GM12878 (cell line): Measurements from ENCODE around the gene CFAP90. TPM values are rescaled to one million over a fixed set of nuclear protein-coding genes. Genes with fewer than 3 reads are reported as not detected.

ENCODE experiments used
- ATAC-seq: fragments of 200-7000 bp; cut with Tn5 transposase; 3 replicates; pipeline ENCODE4 v1.9.1; 2020; ENCODE audit warnings: mild to moderate bottlenecking, moderate library complexity
- BruUV-seq: library from RNA; stranded (reverse); fragments of 400-500 nt; replicated peaks from 2 replicates; lab custom pipeline; 2021; lab: Mats Ljungman, UMichigan
- CTCF ChIA-PET: fragments of 300-600 bp; sonication (Branson Sonifier 250); formaldehyde crosslinking; extraction: SDS; loops from one replicate; lab custom pipeline; 2021; ENCODE audit warnings: inconsistent platforms; lab: Yijun Ruan, JAX
- POLR2A ChIA-PET: fragments of 350-600 bp; formaldehyde crosslinking; extraction: SDS; loops from one replicate; lab custom pipeline; 2021; ENCODE audit warnings: inconsistent platforms; lab: Charles Lee
- RAD21 ChIA-PET: fragments of 300-600 bp; sonication (Branson Sonifier 250); formaldehyde crosslinking; loops from one replicate; lab custom pipeline; 2023; ENCODE audit warnings: antibody characterized with exemption; ENCODE audit not compliant: unreplicated experiment; lab: Charles Lee
- SMC1A ChIA-PET: fragments of 300-600 bp; sonication (Branson Sonifier 250); formaldehyde crosslinking; loops from one replicate; lab custom pipeline; 2023; ENCODE audit not compliant: unreplicated experiment, uncharacterized antibody; lab: Charles Lee
- DNase-seq: peaks from one replicate; pipeline ENCODE4 v3.0.0-alpha.2; 2011; ENCODE audit warnings: low read depth, low spot score
- FAIRE-seq: peaks from 3 replicates; lab custom pipeline; 2011; peaks lifted over from hg19 to GRCh38; lab: Jason Lieb, UNC
- H2AFZ ChIP-seq: 2 replicates; pipeline ENCODE4 v1.6.0; 2011; ENCODE audit warnings: low read depth, low read length, control low read depth; ENCODE audit not compliant: control insufficient read depth
- H3K27ac ChIP-seq: 2 replicates; pipeline ENCODE4 v1.5.1; 2011; ENCODE audit warnings: control low read depth; ENCODE audit not compliant: control insufficient read depth, insufficient read depth
- H3K27me3 ChIP-seq, 2 experiments: replicated peaks in 1 of 2; 2 replicates each; pipeline versions ENCODE4 v1.6.0 to v1.6.1; 2011; ENCODE audit warnings: low read length in 1 of 2; ENCODE audit not compliant: control insufficient read depth in 2 of 2, insufficient read depth in 2 of 2
- H3K36me3 ChIP-seq, 2 experiments: 2 replicates each; pipeline ENCODE4 v1.5.1; 2011; ENCODE audit warnings: low read length in 1 of 2; ENCODE audit not compliant: control insufficient read depth in 2 of 2, insufficient read depth in 2 of 2
- H3K4me1 ChIP-seq: 2 replicates; pipeline ENCODE4 v1.6.1; 2011; ENCODE audit warnings: mild to moderate bottlenecking, low read length, moderate library complexity, mixed read lengths; ENCODE audit not compliant: control insufficient read depth, insufficient read depth
- H3K4me2 ChIP-seq: 2 replicates; pipeline ENCODE4 v1.6.0; 2011; ENCODE audit warnings: control low read depth; ENCODE audit not compliant: control insufficient read depth, insufficient read depth
- H3K4me3 ChIP-seq: fragments of 200-600 bp; sonication (generic); 2 replicates; pipeline ENCODE4 v1.5.1; 2016
- H3K79me2 ChIP-seq: 2 replicates; pipeline ENCODE4 v1.6.0; 2011; ENCODE audit warnings: low read length; ENCODE audit not compliant: control insufficient read depth, insufficient read depth
- H3K9ac ChIP-seq: 2 replicates; pipeline ENCODE4 v1.8.0; 2011; ENCODE audit warnings: low read length, control low read depth, mixed read lengths; ENCODE audit not compliant: control insufficient read depth, insufficient read depth
- H3K9me3 ChIP-seq: replicated peaks from 3 replicates; pipeline ENCODE4 v1.5.1; 2011; ENCODE audit warnings: mild to moderate bottlenecking, low read length; ENCODE audit not compliant: control insufficient read depth, insufficient read depth
- H4K20me1 ChIP-seq: 2 replicates; pipeline ENCODE4 v1.6.0; 2011; ENCODE audit not compliant: control insufficient read depth, insufficient read depth
- ATF2 ChIP-seq: IDR thresholded peaks from 2 replicates; pipeline ENCODE4 v1.6.1; 2012; ENCODE audit warnings: low read length, inconsistent platforms
- CBFB ChIP-seq: IDR thresholded peaks from 2 replicates; pipeline ENCODE4 v1.6.1; 2016; ENCODE audit warnings: antibody characterized with exemption, low read depth
- IKZF2 ChIP-seq, 2 experiments: fragments of 450-650 bp; IDR thresholded peaks; 2 replicates each; pipeline ENCODE4 v1.6.1; 2017; ENCODE audit warnings: mild to moderate bottlenecking in 2 of 2, moderate library complexity in 2 of 2
- MEF2A ChIP-seq: IDR thresholded peaks from 2 replicates; pipeline ENCODE4 v1.6.1; 2011; ENCODE audit warnings: low read depth, mild to moderate bottlenecking, low read length, moderate library complexity; ENCODE audit not compliant: insufficient read depth
- RAD21 ChIP-seq: IDR thresholded peaks from 2 replicates; pipeline ENCODE4 v1.6.1; 2011; ENCODE audit warnings: mild to moderate bottlenecking, low read depth, low read length, moderate library complexity; ENCODE audit not compliant: insufficient read depth
- SREBF1 ChIP-seq: IDR thresholded peaks from 2 replicates; pipeline ENCODE4 v1.6.1; 2012; ENCODE audit warnings: mild to moderate bottlenecking, low read length
- WGBS: methylation state at CpG from one replicate; pipeline ENCODE4 v1.1.6; 2016; ENCODE audit warnings: low lambda C conversion rate; ENCODE audit not compliant: insufficient replicate concordance, insufficient coverage; ENCODE audit errors: missing lambda C conversion rate; 5-methylcytosine and 5-hydroxymethylcytosine counted together
- in situ Hi-C: fragments of 300-500 bp; cut with MboI; formaldehyde crosslinking; loops from 9 replicates; pipeline ENCODE4 v1.14.3; 2018; ENCODE audit warnings: mixed read lengths
- intact Hi-C: fragments of 100-400 bp; cut with micrococcal nuclease; formaldehyde crosslinking; loops from one replicate; pipeline ENCODE4 v1.14.2; 2022; ENCODE audit not compliant: unreplicated experiment
- polyA plus RNA-seq, 11 experiments: library from polyadenylated mRNA; depleted of rRNA in 4 of 11; unstranded in 6 of 11; stranded (reverse) in 5 of 11; fragments of >200 nt; fragmentation: Nextera tagmentation in 4 of 11; fragmentation: Illumina TruSeq in 1 of 11; extraction: Ambion mirVana in 4 of 11; extraction: Trizol in 1 of 11; gene quantifications; 1 replicate in 1 of 11; 2 replicates in 10 of 11; pipeline versions ENCODE4 v1.2.1 to v1.2.3, GENCODE V29; 2011 to 2016; ENCODE audit warnings: inconsistent platforms in 2 of 11, missing spikeins in 2 of 11, low read depth in 1 of 11
- total RNA-seq, 4 experiments: library from RNA; depleted of rRNA in 3 of 4; stranded (reverse); fragments of >200 nt in 3 of 4; fragmentation: Illumina TruSeq in 1 of 4; extraction: Trizol in 1 of 4; gene quantifications; 2 replicates each; pipeline versions ENCODE4 v1.2.1 to v1.2.3, GENCODE V29; 2013 to 2021

The CFAP90 gene
- total and polyA plus RNA-seq, 10 of the 15 experiments (the other 5 are each of a cell fraction or from before 2014, with no cell fraction given) = not detected

GRCh38 chr5:7894439-7894838 is 43.5 kb upstream of the CFAP90 start:
- Histone ChIP-seq H3K4me2 (peak overlapping the region; percentile 22; the same call in 1 of the 2 replicates), H4K20me1 (no peaks in the 10 kb centered on the region), H3K9me3 (no peaks in the 10 kb centered on the region), H3K9ac (no peak overlapping the region), H3K79me2 (no peaks in the 10 kb centered on the region), H3K27ac (peak overlapping the region; percentile 9; the same call in 1 of the 2 replicates), H2AFZ (no peak overlapping the region), H3K36me3 (peaks cover 12 to 38% of the 10 kb centered on the region in 2 experiments), H3K4me3 (no peak overlapping the region)
- ChIA-PET SMC1A (no interaction called here), POLR2A (no interaction called here), CTCF (no interaction called here), RAD21 (interaction anchor here (0.6 kb wide), 1 partner anchor 77 kb away, joined by 4 read pairs; no protein-coding TSS in a partner anchor)
- FAIRE-seq (no peak), ATAC-seq (no peak), DNase-seq (no peak)
- in situ Hi-C loops (no loop called here), intact Hi-C loops (no loop called here)
- WGBS = 80% methylated on average over 5 of the region's 5 CpGs
- no TSS peak for BruUV-seq
- TF ChIP-seq ATF2 (no peak), SREBF1 (no peak), MEF2A (no peak), RAD21 (no peak), IKZF2 (IDR thresholded peaks at IDR 0.05) (0 out of 4 replicates have a peak, but pooled peaks of 1 of the 2 experiments have one; percentile 0), CBFB (no peak)
- TF ChIP-seq, all 136 proteins: peak for 1
- peaks cover 9% of the 10 kb centered on the region for H3K4me1 ChIP-seq
- no peaks in the 10 kb centered on the region for H3K27me3 ChIP-seq
